ENCODE measurements around the gene NEXN. TPM values are rescaled to one million over a fixed set of nuclear protein-coding genes. Genes with fewer than 3 reads are reported as not detected.

Gene NEXN
- total and polyA plus RNA-seq, 2 donors (not counting 1 experiment from before 2014, with no cell fraction given), result 0.07 to 0.81 TPM

DNA sequence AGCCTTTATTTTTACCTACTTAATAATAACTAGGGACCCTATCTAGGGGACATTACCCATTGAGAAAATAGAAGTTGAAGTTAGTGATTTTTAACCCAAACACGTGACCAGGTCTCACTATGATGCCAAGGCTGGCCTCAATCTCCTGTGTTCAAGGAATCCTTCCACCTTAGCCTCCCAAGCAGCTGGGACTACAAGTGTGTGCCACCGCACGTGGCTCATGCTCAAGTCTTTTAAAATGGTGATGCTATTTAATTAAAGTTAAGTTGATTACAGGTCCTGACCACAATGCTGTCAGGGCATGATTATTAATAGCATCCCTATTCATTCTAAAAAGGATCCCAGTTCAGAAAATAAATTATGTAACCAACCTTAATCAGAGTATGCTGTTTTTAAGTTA lies 65.5 kb downstream of the NEXN start:
- no CpG with 5 or more reads among the region's 3 CpGs for WGBS (ENCODE audit: insufficient coverage)
- no peak for ATAC-seq (ENCODE audit: low read depth)
- no peak overlapping the region for H3K4me3 ChIP-seq (ENCODE audit: control extremely low read depth in 1 of 5, extremely low read depth in 1 of 5, insufficient read depth in 1 of 5, low read depth in 2 of 5, low read length in 4 of 5)
- H3K27me3 ChIP-seq (replicated peaks in 1 of 4; ENCODE audit: control extremely low read depth in 1 of 4, control insufficient read depth in 3 of 4, insufficient read depth in 4 of 4, low read length in 3 of 4), result no peaks in the 10 kb centered on the region
- peaks cover 27 to 35% of the 10 kb centered on the region in 2 donors for H3K4me1 ChIP-seq (ENCODE audit: control insufficient read depth in 2 of 2, insufficient read depth in 2 of 2, low read length in 2 of 2)
- Mint-ChIP-seq H3K27ac (no peak overlapping the region), H3K27me3 (no peaks in the 10 kb centered on the region), H3K4me3 (no peak overlapping the region), H3K9me3 (ENCODE audit: insufficient read depth) (no peaks in the 10 kb centered on the region), H3K4me1 (peaks cover 32% of the 10 kb centered on the region)
- H3K9me3 ChIP-seq (ENCODE audit: control extremely low read depth in 1 of 3, control insufficient read depth in 2 of 3, insufficient read depth in 1 of 3, low read length in 2 of 3), result no peaks in the 10 kb centered on the region
- no peak for DNase-seq
- H3K4me2 ChIP-seq (replicated peaks; ENCODE audit: low read depth, low read length, poor library complexity, severe bottlenecking), result no peak overlapping the region
- no peak overlapping the region for H2AFZ ChIP-seq (ENCODE audit: insufficient read depth, low read depth, low read length, poor library complexity, severe bottlenecking)
- H3K36me3 ChIP-seq (replicated peaks in 1 of 2; ENCODE audit: control extremely low read depth in 1 of 2, control insufficient read depth in 1 of 2, extremely low read depth in 1 of 2, insufficient read depth in 2 of 2, low read length in 1 of 2), result peaks cover 14 to 78% of the 10 kb centered on the region in 2 experiments
- peaks cover 46% of the 10 kb centered on the region for H4K20me1 ChIP-seq (ENCODE audit: control insufficient read depth, insufficient read depth, low read length, poor library complexity, severe bottlenecking)
- peaks cover 42% of the 10 kb centered on the region for H3K79me2 ChIP-seq (ENCODE audit: control insufficient read depth, insufficient read depth, low read length)
- intact Hi-C loops (cut with micrococcal nuclease), result no loop called here
- H3K9ac ChIP-seq (ENCODE audit: low read length), result no peak overlapping the region
- ChIA-PET CTCF (interaction anchor here (1.1 kb wide), 1 partner anchor 17 kb away, joined by 3 read pairs; no protein-coding TSS in a partner anchor), POLR2A (no interaction called here)
- TF ChIP-seq EZH2 (IDR thresholded peaks at IDR 0.05; ENCODE audit: borderline replicate concordance, insufficient read depth, low read depth, low read length, poor library complexity, severe bottlenecking), result no peak
- TF ChIP-seq, protein P1, sequence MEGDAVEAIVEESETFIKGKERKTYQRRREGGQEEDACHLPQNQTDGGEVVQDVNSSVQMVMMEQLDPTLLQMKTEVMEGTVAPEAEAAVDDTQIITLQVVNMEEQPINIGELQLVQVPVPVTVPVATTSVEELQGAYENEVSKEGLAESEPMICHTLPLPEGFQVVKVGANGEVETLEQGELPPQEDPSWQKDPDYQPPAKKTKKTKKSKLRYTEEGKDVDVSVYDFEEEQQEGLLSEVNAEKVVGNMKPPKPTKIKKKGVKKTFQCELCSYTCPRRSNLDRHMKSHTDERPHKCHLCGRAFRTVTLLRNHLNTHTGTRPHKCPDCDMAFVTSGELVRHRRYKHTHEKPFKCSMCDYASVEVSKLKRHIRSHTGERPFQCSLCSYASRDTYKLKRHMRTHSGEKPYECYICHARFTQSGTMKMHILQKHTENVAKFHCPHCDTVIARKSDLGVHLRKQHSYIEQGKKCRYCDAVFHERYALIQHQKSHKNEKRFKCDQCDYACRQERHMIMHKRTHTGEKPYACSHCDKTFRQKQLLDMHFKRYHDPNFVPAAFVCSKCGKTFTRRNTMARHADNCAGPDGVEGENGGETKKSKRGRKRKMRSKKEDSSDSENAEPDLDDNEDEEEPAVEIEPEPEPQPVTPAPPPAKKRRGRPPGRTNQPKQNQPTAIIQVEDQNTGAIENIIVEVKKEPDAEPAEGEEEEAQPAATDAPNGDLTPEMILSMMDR (IDR thresholded peaks at IDR 0.05), result no peak
- no peak overlapping the region for H3K27ac ChIP-seq (ENCODE audit: low read length in 2 of 2)

DNA sequence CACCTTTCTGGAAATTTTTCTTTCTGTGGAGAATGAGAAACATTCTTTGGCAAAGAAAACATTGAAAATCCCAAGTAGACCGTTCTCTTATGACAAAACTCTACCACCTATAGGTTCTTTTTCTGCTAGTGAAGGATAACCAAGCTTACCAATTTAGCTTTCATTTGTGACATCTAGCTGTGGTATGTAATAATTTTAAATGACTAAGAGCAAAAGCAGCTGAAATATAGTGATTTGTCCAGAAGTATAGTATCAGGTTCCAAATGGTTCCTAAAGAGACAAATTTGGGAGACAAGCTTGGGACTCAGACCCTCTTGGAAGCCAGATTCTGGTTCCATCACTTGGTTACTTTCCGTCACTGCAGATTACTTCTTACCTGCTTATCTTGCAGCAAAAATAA lies 66.1 kb downstream of the NEXN start:
- intact Hi-C loops (cut with micrococcal nuclease), result no loop called here
- Histone ChIP-seq H4K20me1 (ENCODE audit: control insufficient read depth, insufficient read depth, low read length, poor library complexity, severe bottlenecking) (peaks cover 48% of the 10 kb centered on the region), H3K4me1 (ENCODE audit: control insufficient read depth in 2 of 2, insufficient read depth in 2 of 2, low read length in 2 of 2) (peaks cover 23 to 29% of the 10 kb centered on the region in 2 donors), H2AFZ (ENCODE audit: insufficient read depth, low read depth, low read length, poor library complexity, severe bottlenecking) (no peak overlapping the region), H3K27ac (ENCODE audit: low read length in 2 of 2) (no peak overlapping the region), H3K36me3 (replicated peaks in 1 of 2; ENCODE audit: control extremely low read depth in 1 of 2, control insufficient read depth in 1 of 2, extremely low read depth in 1 of 2, insufficient read depth in 2 of 2, low read length in 1 of 2) (peaks cover 14 to 83% of the 10 kb centered on the region in 2 experiments), H3K27me3 (replicated peaks in 1 of 4; ENCODE audit: control extremely low read depth in 1 of 4, control insufficient read depth in 3 of 4, insufficient read depth in 4 of 4, low read length in 3 of 4) (no peaks in the 10 kb centered on the region), H3K4me2 (replicated peaks; ENCODE audit: low read depth, low read length, poor library complexity, severe bottlenecking) (no peak overlapping the region), H3K9ac (ENCODE audit: low read length) (no peak overlapping the region), H3K9me3 (ENCODE audit: control extremely low read depth in 1 of 3, control insufficient read depth in 2 of 3, insufficient read depth in 1 of 3, low read length in 2 of 3) (no peaks in the 10 kb centered on the region), H3K79me2 (ENCODE audit: control insufficient read depth, insufficient read depth, low read length) (peaks cover 43% of the 10 kb centered on the region), H3K4me3 (ENCODE audit: control extremely low read depth in 1 of 5, extremely low read depth in 1 of 5, insufficient read depth in 1 of 5, low read depth in 2 of 5, low read length in 4 of 5) (no peak overlapping the region)
- no peak for ATAC-seq (ENCODE audit: low read depth)
- Mint-ChIP-seq H3K27me3 (no peaks in the 10 kb centered on the region), H3K4me3 (no peak overlapping the region), H3K4me1 (peaks cover 28% of the 10 kb centered on the region), H3K27ac (no peak overlapping the region), H3K9me3 (ENCODE audit: insufficient read depth) (no peaks in the 10 kb centered on the region)
- CTCF ChIA-PET, result interaction anchor here (1.1 kb wide), 1 partner anchor 16 kb away, joined by 3 read pairs; no protein-coding TSS in a partner anchor
- no peak for DNase-seq
- no CpG with 5 or more reads among the region's 2 CpGs for WGBS (ENCODE audit: insufficient coverage)
- no peak for TF ChIP-seq EZH2 (IDR thresholded peaks at IDR 0.05; ENCODE audit: borderline replicate concordance, insufficient read depth, low read depth, low read length, poor library complexity, severe bottlenecking)
- TF ChIP-seq, protein P1 (IDR thresholded peaks at IDR 0.05), result no peak
- POLR2A ChIA-PET, result no interaction called here

Data from B cell (primary cell).